CD4-positive, alpha-beta memory T cell (primary cell): ENCODE measurements around the gene RASSF6. TPM values are rescaled to one million over a fixed set of nuclear protein-coding genes. Genes with fewer than 3 reads are reported as not detected.

ENCODE experiments used
- CTCF ChIA-PET: fragments of 350-600 bp; sonication (Branson Sonifier 250); formaldehyde crosslinking; loops from one replicate; lab custom pipeline; 2021; ENCODE audit warnings: inconsistent platforms; ENCODE audit not compliant: partially characterized antibody; lab: Charles Lee
- POLR2A ChIA-PET: fragments of 350-600 bp; sonication (Branson Sonifier 250); formaldehyde crosslinking; loops from one replicate; lab custom pipeline; 2021; ENCODE audit not compliant: partially characterized antibody; lab: Charles Lee
- DNase-seq, 5 donors: peaks; one replicate each; pipeline versions ENCODE4 v3.0.0 to v3.0.0-alpha.2; 2020 to 2022; ENCODE audit warnings: mixed read lengths in 1 of 5
- H3K27ac ChIP-seq: one replicate; pipeline ENCODE4 v1.7.0; 2013; ENCODE audit warnings: low read depth, low read length
- H3K27me3 ChIP-seq: 2 replicates; pipeline ENCODE4 v1.7.0; 2013; ENCODE audit warnings: mild to moderate bottlenecking, low read length, moderate library complexity; ENCODE audit not compliant: insufficient read depth
- H3K36me3 ChIP-seq: 2 replicates; pipeline ENCODE4 v1.7.0; 2013; ENCODE audit warnings: mild to moderate bottlenecking, low read length, moderate library complexity; ENCODE audit not compliant: insufficient read depth
- H3K4me1 ChIP-seq: 2 replicates; pipeline ENCODE4 v1.7.0; 2013; ENCODE audit warnings: mild to moderate bottlenecking, low read length, moderate library complexity; ENCODE audit not compliant: insufficient read depth
- H3K4me3 ChIP-seq, 2 donors: one replicate each; pipeline ENCODE4 v1.7.0; 2013; ENCODE audit warnings: low read length in 2 of 2, mild to moderate bottlenecking in 1 of 2
- H3K9me3 ChIP-seq, 2 donors: one replicate each; pipeline ENCODE4 v1.7.0; 2013; ENCODE audit warnings: low read length in 2 of 2, control low read depth in 1 of 2; ENCODE audit not compliant: control insufficient read depth in 1 of 2
- H3K27ac Mint-ChIP-seq, 7 donors: one replicate each; pipeline ENCODE4 v1.8.0; 2020 to 2021; ENCODE audit warnings: mixed read lengths in 7 of 7, mild to moderate bottlenecking in 6 of 7, inconsistent platforms in 3 of 7, moderate library complexity in 3 of 7
- H3K27me3 Mint-ChIP-seq, 2 donors: one replicate each; pipeline ENCODE4 v1.8.0; 2020 to 2021; ENCODE audit warnings: mixed read lengths in 2 of 2
- H3K36me3 Mint-ChIP-seq, 2 donors: one replicate each; pipeline ENCODE4 v1.8.0; 2020 to 2021; ENCODE audit warnings: mixed read lengths in 2 of 2, inconsistent platforms in 1 of 2, mild to moderate bottlenecking in 1 of 2
- H3K4me1 Mint-ChIP-seq, 4 donors: one replicate each; pipeline ENCODE4 v1.8.0; 2020 to 2021; ENCODE audit warnings: mixed read lengths in 4 of 4, mild to moderate bottlenecking in 1 of 4
- H3K4me3 Mint-ChIP-seq, 8 donors: one replicate each; pipeline ENCODE4 v1.8.0; 2020 to 2021; ENCODE audit warnings: mixed read lengths in 8 of 8, mild to moderate bottlenecking in 7 of 8, moderate library complexity in 6 of 8, inconsistent platforms in 3 of 8
- H3K9me3 Mint-ChIP-seq, 8 donors: one replicate each; pipeline ENCODE4 v1.8.0; 2020 to 2021; ENCODE audit warnings: mixed read lengths in 8 of 8, mild to moderate bottlenecking in 5 of 8, inconsistent platforms in 3 of 8, moderate library complexity in 1 of 8
- intact Hi-C: fragments of 100-400 bp; cut with micrococcal nuclease; formaldehyde crosslinking; loops from one replicate; pipeline ENCODE4 v1.15.1; 2023
- polyA plus RNA-seq, 2 donors: library from polyadenylated mRNA; unstranded; fragments of 300-500 nt; fragmentation: Illumina TruSeq; gene quantifications; one replicate each; pipeline ENCODE4 v1.2.3, GENCODE V29; 2021
- total RNA-seq, 2 experiments: library from RNA; stranded (reverse); gene quantifications; one replicate each; pipeline ENCODE4 v1.2.3, GENCODE V29; 2021

The RASSF6 gene
- total and polyA plus RNA-seq, 4 experiments from 2014 or later: 0.81 to 2.2 (median 1.0) TPM

DNA sequence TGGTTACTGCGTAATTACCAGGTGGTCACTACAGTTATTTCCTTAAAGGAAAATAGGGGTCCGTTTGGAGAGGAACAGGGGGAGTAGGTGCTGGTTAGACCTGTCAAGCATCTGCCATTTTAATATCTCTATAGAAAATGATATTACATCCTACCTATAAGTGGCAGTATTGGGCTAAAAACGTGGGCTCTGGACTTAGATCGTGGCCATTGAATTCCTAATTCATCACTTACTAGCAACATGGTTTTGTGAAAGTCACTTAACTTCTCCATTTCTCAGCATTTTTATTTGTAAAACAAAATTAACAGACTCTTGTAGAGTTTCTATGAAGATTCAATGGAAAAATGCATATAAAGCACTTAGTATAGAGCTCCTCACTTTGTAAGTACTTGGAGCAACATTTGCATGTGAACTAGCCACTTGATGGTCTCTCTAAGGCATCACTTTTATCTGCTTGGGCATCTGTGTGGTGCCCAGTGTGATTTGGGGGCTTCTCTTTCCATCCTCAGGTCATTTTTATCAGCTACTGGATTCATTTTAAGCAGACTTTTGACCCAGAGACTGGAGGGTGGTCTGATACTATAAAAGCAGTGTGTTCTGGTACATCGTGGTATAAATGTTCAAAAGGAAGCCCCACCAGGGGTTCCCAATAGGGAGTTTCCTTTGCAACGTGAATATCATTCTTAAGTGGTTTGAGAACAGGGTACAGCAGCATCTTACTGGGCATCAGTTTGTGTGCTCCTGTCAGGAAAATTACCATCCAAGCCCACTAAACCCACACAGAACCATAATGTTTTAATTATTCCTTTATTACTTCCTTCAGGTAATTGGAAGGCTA is 42.7 kb upstream of the RASSF6 start:
- Mint-ChIP-seq H3K4me3 (no peak overlapping the region), H3K27me3 (no peaks in the 10 kb centered on the region), H3K27ac (no peak overlapping the region), H3K36me3 (no peaks in the 10 kb centered on the region), H3K4me1 (no peaks in the 10 kb centered on the region), H3K9me3 (no peaks in the 10 kb centered on the region)
- no peak for DNase-seq
- intact Hi-C loops: no loop called here
- Histone ChIP-seq H3K27ac (no peak overlapping the region), H3K4me3 (no peak overlapping the region), H3K36me3 (no peaks in the 10 kb centered on the region), H3K4me1 (no peaks in the 10 kb centered on the region), H3K9me3 (no peaks in the 10 kb centered on the region), H3K27me3 (no peaks in the 10 kb centered on the region)
- ChIA-PET POLR2A (no interaction called here), CTCF (interaction anchor here (0.6 to 0.7 kb wide), 2 partner anchors 9 to 12 kb away, joined by 3 read pairs; no protein-coding TSS in a partner anchor)

DNA sequence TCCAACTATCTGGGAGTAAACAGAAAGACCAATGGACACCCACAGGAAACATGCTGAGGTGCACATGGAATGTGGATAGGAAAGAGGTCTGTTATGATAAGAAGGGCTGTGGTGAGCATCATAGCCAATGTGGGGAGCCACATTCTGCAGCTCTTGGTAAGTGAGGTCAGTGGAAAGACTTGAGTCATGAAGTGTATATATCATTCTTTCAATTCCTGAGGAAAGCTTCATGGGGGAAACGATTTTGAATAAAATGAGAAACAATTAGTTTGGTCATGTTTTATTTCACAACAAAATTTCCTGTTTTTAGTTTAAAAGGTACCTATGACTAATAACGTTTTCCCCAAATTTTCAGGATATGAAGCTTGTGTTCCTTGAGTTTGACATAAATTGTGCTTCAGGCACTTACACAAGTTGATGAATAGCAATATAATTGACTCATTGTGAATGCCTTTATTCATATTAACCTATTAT is 41.4 kb upstream of the RASSF6 start:
- H3K4me3 Mint-ChIP-seq: no peak overlapping the region
- Histone ChIP-seq H3K4me1 (no peaks in the 10 kb centered on the region), H3K27ac (no peak overlapping the region), H3K27me3 (no peaks in the 10 kb centered on the region), H3K9me3 (no peaks in the 10 kb centered on the region), H3K36me3 (no peaks in the 10 kb centered on the region), H3K4me3 (no peak overlapping the region)
- H3K27ac Mint-ChIP-seq: no peak overlapping the region
- ChIA-PET CTCF (interaction anchor here (0.7 to 1.1 kb wide), 3 partner anchors 9 to 13 kb away, joined by 3 read pairs; no protein-coding TSS in a partner anchor), POLR2A (no interaction called here)
- H3K27me3 Mint-ChIP-seq: no peaks in the 10 kb centered on the region
- no peaks in the 10 kb centered on the region for H3K4me1 Mint-ChIP-seq
- intact Hi-C loops: no loop called here
- H3K36me3 Mint-ChIP-seq: no peaks in the 10 kb centered on the region
- peaks cover 0 to 1% (median 0%) of the 10 kb centered on the region in 8 donors for H3K9me3 Mint-ChIP-seq
- no peak for DNase-seq

GRCh38 chr4:73660808-73661207 is 40.6 kb upstream of the RASSF6 start:
- peaks cover 0 to 1% (median 0%) of the 10 kb centered on the region in 8 donors for H3K9me3 Mint-ChIP-seq
- Histone ChIP-seq H3K4me3 (no peak overlapping the region), H3K9me3 (no peaks in the 10 kb centered on the region), H3K4me1 (no peaks in the 10 kb centered on the region), H3K27me3 (no peaks in the 10 kb centered on the region), H3K27ac (no peak overlapping the region), H3K36me3 (no peaks in the 10 kb centered on the region)
- DNase-seq: no peak
- H3K27me3 Mint-ChIP-seq: peaks cover 0 to 2% of the 10 kb centered on the region in 2 donors
- no peaks in the 10 kb centered on the region for H3K4me1 Mint-ChIP-seq
- POLR2A ChIA-PET: no interaction called here
- H3K4me3 Mint-ChIP-seq: no peak overlapping the region
- intact Hi-C loops: no loop called here
- H3K36me3 Mint-ChIP-seq: no peaks in the 10 kb centered on the region
- CTCF ChIA-PET: interaction anchor here (1.1 to 1.2 kb wide), 2 partner anchors 8 to 17 kb away, joined by 3 to 4 read pairs; no protein-coding TSS in a partner anchor
- no peak overlapping the region for H3K27ac Mint-ChIP-seq

GRCh38 chr4:73653695-73654106 is 33.5 kb upstream of the RASSF6 start:
- Histone ChIP-seq H3K9me3 (no peaks in the 10 kb centered on the region), H3K4me1 (no peaks in the 10 kb centered on the region), H3K27ac (no peak overlapping the region), H3K27me3 (no peaks in the 10 kb centered on the region), H3K36me3 (no peaks in the 10 kb centered on the region), H3K4me3 (no peak overlapping the region)
- Mint-ChIP-seq H3K27me3 (peaks cover 2 to 4% of the 10 kb centered on the region in 2 donors), H3K36me3 (no peaks in the 10 kb centered on the region), H3K4me1 (no peaks in the 10 kb centered on the region), H3K9me3 (peaks cover 0 to 1% (median 0%) of the 10 kb centered on the region in 8 donors), H3K27ac (no peak overlapping the region), H3K4me3 (no peak overlapping the region)
- CTCF ChIA-PET: interaction anchor here (0.6 to 3.7 kb wide), 13 partner anchors 9 to 983 kb away, joined by 3 to 17 read pairs (median 4); no protein-coding TSS in a partner anchor
- intact Hi-C loops: loop anchor here (1.0 to 5.0 kb wide), 3 partner anchors 60 to 1326 kb away; no protein-coding TSS in a partner anchor
- POLR2A ChIA-PET: no interaction called here
- DNase-seq: peak in 4 of 5 donors; percentile 3 to 15 (median 13)

DNA sequence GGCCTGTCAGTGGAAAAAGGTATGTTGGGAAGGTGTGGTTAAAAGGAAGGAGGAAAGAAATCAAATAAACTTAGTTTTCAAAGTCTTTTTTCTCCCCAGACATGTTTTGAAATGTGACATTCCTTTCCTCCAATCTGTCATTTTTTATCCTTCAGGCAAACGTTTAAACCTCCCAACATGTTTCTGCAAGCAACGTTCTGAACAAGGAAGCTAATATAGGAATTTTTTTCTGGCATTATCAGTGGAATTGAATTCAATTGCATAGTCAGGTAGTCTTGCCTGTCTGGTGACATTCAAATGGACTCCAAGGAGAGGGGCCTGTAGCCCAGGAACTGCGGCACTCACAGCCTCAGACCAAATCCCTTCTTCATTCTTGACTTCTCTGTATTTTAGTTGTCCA is 30.0 kb upstream of the RASSF6 start:
- H3K9me3 Mint-ChIP-seq: peaks cover 0 to 4% (median 0%) of the 10 kb centered on the region in 8 donors
- H3K27ac ChIP-seq: no peak overlapping the region
- DNase-seq: no peak
- no peaks in the 10 kb centered on the region for H3K9me3 ChIP-seq
- no peak overlapping the region for H3K4me3 Mint-ChIP-seq
- intact Hi-C loops: loop anchor here (5.0 kb wide), 2 partner anchors 338 to 1323 kb away; no protein-coding TSS in a partner anchor
- CTCF ChIA-PET: interaction anchor here (1.1 kb wide), 1 partner anchor 12 kb away, joined by 3 read pairs; no protein-coding TSS in a partner anchor
- no peaks in the 10 kb centered on the region for H3K36me3 ChIP-seq
- peaks cover 2 to 4% of the 10 kb centered on the region in 2 donors for H3K27me3 Mint-ChIP-seq
- no peaks in the 10 kb centered on the region for H3K4me1 Mint-ChIP-seq
- H3K4me3 ChIP-seq: no peak overlapping the region
- H3K27ac Mint-ChIP-seq: no peak overlapping the region
- H3K27me3 ChIP-seq: no peaks in the 10 kb centered on the region
- H3K36me3 Mint-ChIP-seq: no peaks in the 10 kb centered on the region
- POLR2A ChIA-PET: no interaction called here
- no peaks in the 10 kb centered on the region for H3K4me1 ChIP-seq

DNA sequence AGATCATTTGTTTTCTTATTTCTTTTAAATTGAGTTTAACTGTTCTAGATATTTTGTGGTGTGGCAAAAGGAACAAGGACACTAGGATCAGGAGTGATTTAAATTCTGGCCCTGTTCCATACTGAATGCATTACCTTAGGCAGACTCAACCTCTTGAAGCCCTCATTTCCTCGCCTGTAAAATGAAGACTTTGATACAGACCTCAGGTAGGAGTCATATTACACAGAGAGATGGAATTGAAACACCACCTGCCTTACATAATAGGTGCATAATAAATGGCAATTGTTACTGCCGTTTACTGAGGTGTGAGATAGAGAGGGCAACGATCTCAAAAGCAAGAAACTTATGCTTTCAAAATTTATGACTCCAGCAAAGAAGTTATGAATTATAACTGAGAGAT is 28.2 kb upstream of the RASSF6 start:
- H3K4me1 Mint-ChIP-seq: no peaks in the 10 kb centered on the region
- H3K27me3 Mint-ChIP-seq: peaks cover 0 to 2% of the 10 kb centered on the region in 2 donors
- CTCF ChIA-PET: interaction anchor here (1.1 kb wide), 1 partner anchor 13 kb away, joined by 3 read pairs; no protein-coding TSS in a partner anchor
- no peak overlapping the region for H3K4me3 Mint-ChIP-seq
- Histone ChIP-seq H3K4me3 (no peak overlapping the region), H3K4me1 (no peaks in the 10 kb centered on the region), H3K36me3 (no peaks in the 10 kb centered on the region), H3K27me3 (no peaks in the 10 kb centered on the region), H3K9me3 (no peaks in the 10 kb centered on the region), H3K27ac (no peak overlapping the region)
- POLR2A ChIA-PET: no interaction called here
- intact Hi-C loops: no loop called here
- H3K36me3 Mint-ChIP-seq: no peaks in the 10 kb centered on the region
- H3K9me3 Mint-ChIP-seq: peaks cover 0 to 8% (median 0%) of the 10 kb centered on the region in 8 donors
- no peak for DNase-seq
- H3K27ac Mint-ChIP-seq: no peak overlapping the region

DNA sequence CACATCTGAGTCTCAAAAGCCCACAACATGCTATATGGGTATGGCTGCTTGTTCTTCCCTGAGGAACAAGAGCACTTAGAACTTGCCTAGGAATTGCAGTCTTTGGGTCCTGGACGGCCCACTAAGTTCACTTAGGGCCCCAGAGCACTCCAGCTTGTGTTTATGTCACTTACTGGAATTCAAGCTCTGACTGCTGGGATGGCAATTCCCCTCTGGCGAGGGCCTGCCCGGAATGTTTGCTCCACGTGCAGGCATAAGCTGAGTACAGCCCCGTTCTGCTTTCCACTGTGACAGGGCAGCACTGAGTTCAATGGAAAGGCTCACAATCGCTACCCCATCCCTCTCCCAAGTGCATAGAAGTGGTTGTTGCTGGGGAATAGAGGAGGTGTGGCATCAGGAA is 25.9 kb upstream of the RASSF6 start:
- Mint-ChIP-seq H3K4me1 (no peaks in the 10 kb centered on the region), H3K27me3 (peaks cover 0 to 2% of the 10 kb centered on the region in 2 donors), H3K36me3 (no peaks in the 10 kb centered on the region), H3K9me3 (peaks cover 0 to 8% (median 1%) of the 10 kb centered on the region in 8 donors), H3K27ac (no peak overlapping the region), H3K4me3 (no peak overlapping the region)
- Histone ChIP-seq H3K4me3 (no peak overlapping the region), H3K27me3 (no peaks in the 10 kb centered on the region), H3K27ac (no peak overlapping the region), H3K9me3 (no peaks in the 10 kb centered on the region), H3K4me1 (no peaks in the 10 kb centered on the region), H3K36me3 (no peaks in the 10 kb centered on the region)
- intact Hi-C loops: no loop called here
- POLR2A ChIA-PET: no interaction called here
- CTCF ChIA-PET: interaction anchor here (1.2 kb wide), 1 partner anchor 53 kb away, joined by 3 read pairs; no protein-coding TSS in a partner anchor
- no peak for DNase-seq
